ENCODE measurements around the gene SUSD2. TPM values are rescaled to one million over a fixed set of nuclear protein-coding genes. Genes with fewer than 3 reads are reported as not detected.
"Not testable (repeated sequence)": the region's sequence is repeated elsewhere in the genome, so short reads cannot be mapped to it uniquely, and the experiment has no call there.

Gene SUSD2
- polyA plus RNA-seq, 2 of the 4 experiments (the other 2 are of a cell fraction), result 12.7 to 51.9 TPM

DNA sequence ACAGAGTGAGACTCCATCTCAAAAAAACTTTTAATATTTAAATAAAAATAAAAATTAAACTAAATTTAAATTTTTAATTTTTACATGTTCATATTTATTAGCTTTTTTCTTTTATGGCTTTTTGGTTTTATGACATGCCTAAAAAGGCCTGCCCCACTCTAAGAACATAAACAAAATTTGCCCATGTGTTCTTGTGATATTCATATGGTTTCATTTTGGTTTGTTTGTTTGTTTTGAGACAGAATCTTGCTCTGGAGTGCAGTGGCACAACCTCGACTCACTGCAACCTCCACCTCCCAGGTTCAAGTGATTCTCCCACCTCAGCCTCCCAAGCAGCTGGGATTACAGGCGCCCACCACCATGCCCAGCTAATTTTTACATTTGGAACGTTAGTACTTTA is 27.7 kb downstream of the SUSD2 start:
- Histone ChIP-seq H3K4me1 (peaks cover 54% of the 10 kb centered on the region), H3K9me3 (no peaks in the 10 kb centered on the region; the same call in 2 of the 3 replicates), H3K4me3 (no peak overlapping the region), H3K27ac (peak overlapping the region; percentile 97 to 100), H3K4me2 (peak overlapping the region; percentile 69)
- ChIA-PET POLR2A (no interaction called here), CTCF (interaction anchor here (0.8 to 1.3 kb wide), 5 partner anchors 19 to 55 kb away, joined by 3 to 4 read pairs (median 3); no protein-coding TSS in a partner anchor)
- 60% methylated on average over 3 of the region's 3 CpGs for WGBS (ENCODE audit: missing lambda C conversion rate)
- FAIRE-seq (no peak), ATAC-seq (no peak), DNase-seq (ENCODE audit: low read depth in 1 of 2, low spot score in 1 of 2) (no peak)
- TF ChIP-seq, protein P1, sequence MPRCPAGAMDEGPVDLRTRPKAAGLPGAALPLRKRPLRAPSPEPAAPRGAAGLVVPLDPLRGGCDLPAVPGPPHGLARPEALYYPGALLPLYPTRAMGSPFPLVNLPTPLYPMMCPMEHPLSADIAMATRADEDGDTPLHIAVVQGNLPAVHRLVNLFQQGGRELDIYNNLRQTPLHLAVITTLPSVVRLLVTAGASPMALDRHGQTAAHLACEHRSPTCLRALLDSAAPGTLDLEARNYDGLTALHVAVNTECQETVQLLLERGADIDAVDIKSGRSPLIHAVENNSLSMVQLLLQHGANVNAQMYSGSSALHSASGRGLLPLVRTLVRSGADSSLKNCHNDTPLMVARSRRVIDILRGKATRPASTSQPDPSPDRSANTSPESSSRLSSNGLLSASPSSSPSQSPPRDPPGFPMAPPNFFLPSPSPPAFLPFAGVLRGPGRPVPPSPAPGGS (IDR thresholded peaks at IDR 0.05), result no peak
- TF ChIP-seq TFCP2L1 (CRISPR knock-in tag; IDR thresholded peaks at IDR 0.05), result no peak
- TF ChIP-seq CHD2 (IDR thresholded peaks at IDR 0.05; ENCODE audit: low read length, partially characterized antibody), result no peak
- TF ChIP-seq MYC (IDR thresholded peaks at IDR 0.05; ENCODE audit: borderline replicate concordance, low read length), result no peak

DNA sequence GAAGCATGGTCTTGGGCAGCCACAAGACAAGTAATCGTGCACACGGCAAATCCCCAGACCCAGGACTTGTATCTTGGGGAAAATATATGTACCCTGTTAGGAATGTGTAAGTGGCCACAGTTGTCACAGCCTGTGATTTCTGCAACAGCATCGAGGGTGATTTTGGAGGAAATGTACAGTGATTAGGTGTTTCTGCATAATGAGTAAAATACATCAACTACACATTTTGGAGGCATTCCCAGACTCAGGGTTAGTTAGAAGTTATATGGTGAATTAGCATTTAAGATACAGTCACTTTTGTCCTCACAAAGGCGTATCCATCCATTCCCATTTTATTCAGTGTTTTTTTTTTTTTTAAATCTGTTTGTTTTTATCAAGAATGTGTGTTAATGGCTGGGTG is 28.4 kb downstream of the SUSD2 start:
- CTCF ChIA-PET, result interaction anchor here (1.0 to 1.5 kb wide), 5 partner anchors 20 to 55 kb away, joined by 3 to 6 read pairs (median 3); no protein-coding TSS in a partner anchor
- TF ChIP-seq ZFP36 (IDR thresholded peaks at IDR 0.05; ENCODE audit: borderline replicate concordance, partially characterized antibody) (no peak), CBX2 (IDR thresholded peaks at IDR 0.05; ENCODE audit: borderline replicate concordance, low read depth) (no peak), BHLHE40 (IDR thresholded peaks at IDR 0.05; ENCODE audit: low read depth, low read length) (no peak), ZC3H11A (IDR thresholded peaks at IDR 0.05) (no peak), TFCP2L1 (CRISPR knock-in tag; IDR thresholded peaks at IDR 0.05) (no peak), RNF2 (IDR thresholded peaks at IDR 0.05; ENCODE audit: borderline replicate concordance, low read depth) (no peak), ZNF302 (CRISPR knock-in tag; IDR thresholded peaks at IDR 0.05) (no peak), FOXS1 (CRISPR knock-in tag; IDR thresholded peaks at IDR 0.05) (no peak)
- TF ChIP-seq, protein P2, sequence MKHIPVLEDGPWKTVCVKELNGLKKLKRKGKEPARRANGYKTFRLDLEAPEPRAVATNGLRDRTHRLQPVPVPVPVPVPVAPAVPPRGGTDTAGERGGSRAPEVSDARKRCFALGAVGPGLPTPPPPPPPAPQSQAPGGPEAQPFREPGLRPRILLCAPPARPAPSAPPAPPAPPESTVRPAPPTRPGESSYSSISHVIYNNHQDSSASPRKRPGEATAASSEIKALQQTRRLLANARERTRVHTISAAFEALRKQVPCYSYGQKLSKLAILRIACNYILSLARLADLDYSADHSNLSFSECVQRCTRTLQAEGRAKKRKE (CRISPR knock-in tag; IDR thresholded peaks at IDR 0.05; ENCODE audit: low read depth), result no peak
- TF ChIP-seq, protein P3, sequence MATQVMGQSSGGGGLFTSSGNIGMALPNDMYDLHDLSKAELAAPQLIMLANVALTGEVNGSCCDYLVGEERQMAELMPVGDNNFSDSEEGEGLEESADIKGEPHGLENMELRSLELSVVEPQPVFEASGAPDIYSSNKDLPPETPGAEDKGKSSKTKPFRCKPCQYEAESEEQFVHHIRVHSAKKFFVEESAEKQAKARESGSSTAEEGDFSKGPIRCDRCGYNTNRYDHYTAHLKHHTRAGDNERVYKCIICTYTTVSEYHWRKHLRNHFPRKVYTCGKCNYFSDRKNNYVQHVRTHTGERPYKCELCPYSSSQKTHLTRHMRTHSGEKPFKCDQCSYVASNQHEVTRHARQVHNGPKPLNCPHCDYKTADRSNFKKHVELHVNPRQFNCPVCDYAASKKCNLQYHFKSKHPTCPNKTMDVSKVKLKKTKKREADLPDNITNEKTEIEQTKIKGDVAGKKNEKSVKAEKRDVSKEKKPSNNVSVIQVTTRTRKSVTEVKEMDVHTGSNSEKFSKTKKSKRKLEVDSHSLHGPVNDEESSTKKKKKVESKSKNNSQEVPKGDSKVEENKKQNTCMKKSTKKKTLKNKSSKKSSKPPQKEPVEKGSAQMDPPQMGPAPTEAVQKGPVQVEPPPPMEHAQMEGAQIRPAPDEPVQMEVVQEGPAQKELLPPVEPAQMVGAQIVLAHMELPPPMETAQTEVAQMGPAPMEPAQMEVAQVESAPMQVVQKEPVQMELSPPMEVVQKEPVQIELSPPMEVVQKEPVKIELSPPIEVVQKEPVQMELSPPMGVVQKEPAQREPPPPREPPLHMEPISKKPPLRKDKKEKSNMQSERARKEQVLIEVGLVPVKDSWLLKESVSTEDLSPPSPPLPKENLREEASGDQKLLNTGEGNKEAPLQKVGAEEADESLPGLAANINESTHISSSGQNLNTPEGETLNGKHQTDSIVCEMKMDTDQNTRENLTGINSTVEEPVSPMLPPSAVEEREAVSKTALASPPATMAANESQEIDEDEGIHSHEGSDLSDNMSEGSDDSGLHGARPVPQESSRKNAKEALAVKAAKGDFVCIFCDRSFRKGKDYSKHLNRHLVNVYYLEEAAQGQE (IDR thresholded peaks at IDR 0.05), result no peak
- H3K4me2 ChIP-seq, result no peak overlapping the region
- POLR2A ChIA-PET, result no interaction called here
- 98% methylated on average over 4 of the region's 4 CpGs for WGBS (ENCODE audit: missing lambda C conversion rate)
- peak overlapping the region; percentile 97 to 100 for H3K27ac ChIP-seq
- no peaks in the 10 kb centered on the region for H3K9me3 ChIP-seq
- no peak for ATAC-seq
- H3K4me1 ChIP-seq, result peaks cover 56% of the 10 kb centered on the region
- DNase-seq (ENCODE audit: low read depth in 1 of 2, low spot score in 1 of 2), result no peak
- no peak overlapping the region for H3K4me3 ChIP-seq
- FAIRE-seq, result no peak

DNA sequence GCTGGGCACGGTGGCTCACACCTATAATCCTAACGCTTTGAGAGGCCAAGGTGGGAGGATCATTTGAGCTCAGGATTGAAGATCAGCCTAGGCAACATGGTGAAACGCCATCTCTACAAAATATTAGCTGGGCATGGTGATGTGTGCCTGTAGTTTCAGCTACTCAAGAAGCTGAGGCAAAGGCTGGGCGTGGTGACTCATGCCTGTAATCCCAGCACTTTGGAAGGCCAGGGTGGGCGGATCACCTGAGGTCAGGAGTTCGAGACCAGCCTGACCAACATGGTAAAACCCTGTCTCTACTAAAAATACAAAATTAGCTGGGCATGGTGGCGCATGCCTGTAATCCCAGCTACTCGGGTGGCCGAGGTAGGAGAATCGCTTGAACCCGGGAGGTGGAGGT is 29.1 kb downstream of the SUSD2 start:
- POLR2A ChIA-PET; DNase-seq (ENCODE audit: low read depth in 1 of 2, low spot score in 1 of 2); H3K4me3 ChIP-seq; H3K4me2 ChIP-seq; ATAC-seq; H3K9me3 ChIP-seq; FAIRE-seq; TF ChIP-seq FOSL2 (IDR thresholded peaks at IDR 0.05): not testable (repeated sequence)
- peaks cover 49% of the 10 kb centered on the region for H3K4me1 ChIP-seq
- 92% methylated on average over 11 of the region's 11 CpGs for WGBS (ENCODE audit: missing lambda C conversion rate)
- peak overlapping the region; percentile 97 to 100 for H3K27ac ChIP-seq
- CTCF ChIA-PET, result interaction anchor here (1.0 to 1.5 kb wide), 3 partner anchors 21 to 37 kb away, joined by 3 to 6 read pairs (median 4); no protein-coding TSS in a partner anchor
- TF ChIP-seq FOSL2 (CRISPR knock-in tag; IDR thresholded peaks at IDR 0.05), result peak; percentile 30; the same call in 1 of the 2 replicates

DNA sequence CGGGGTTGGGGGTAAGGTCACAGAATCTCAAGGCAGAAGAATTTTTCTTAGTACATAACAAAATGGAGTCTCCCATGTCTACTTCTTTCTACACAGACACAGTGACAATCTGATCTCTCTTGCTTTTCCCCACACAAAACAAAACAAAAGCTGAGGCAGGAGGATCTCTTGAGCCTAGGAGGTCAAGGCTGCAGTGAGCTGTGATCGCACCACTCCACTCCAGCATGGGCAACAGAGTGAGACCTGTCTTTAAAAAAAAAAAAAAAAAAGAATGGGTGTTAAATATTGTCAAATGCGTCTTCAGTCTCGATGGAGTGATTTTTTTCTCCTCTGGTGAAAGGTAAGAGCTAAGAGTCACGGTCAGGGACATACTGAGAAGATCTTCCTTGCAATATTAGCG is 30.4 kb downstream of the SUSD2 start:
- WGBS (ENCODE audit: missing lambda C conversion rate), result 74% methylated on average over 5 of the region's 6 CpGs
- ATAC-seq; H3K9me3 ChIP-seq; H3K4me2 ChIP-seq; FAIRE-seq; H3K4me3 ChIP-seq; DNase-seq (ENCODE audit: low read depth in 1 of 2, low spot score in 1 of 2); POLR2A ChIA-PET: not testable (repeated sequence)
- peak overlapping the region; percentile 62 to 82 for H3K27ac ChIP-seq
- peaks cover 36% of the 10 kb centered on the region for H3K4me1 ChIP-seq
- CTCF ChIA-PET, result interaction anchor here (0.7 kb wide), 1 partner anchor 22 kb away, joined by 3 read pairs; no protein-coding TSS in a partner anchor

DNA sequence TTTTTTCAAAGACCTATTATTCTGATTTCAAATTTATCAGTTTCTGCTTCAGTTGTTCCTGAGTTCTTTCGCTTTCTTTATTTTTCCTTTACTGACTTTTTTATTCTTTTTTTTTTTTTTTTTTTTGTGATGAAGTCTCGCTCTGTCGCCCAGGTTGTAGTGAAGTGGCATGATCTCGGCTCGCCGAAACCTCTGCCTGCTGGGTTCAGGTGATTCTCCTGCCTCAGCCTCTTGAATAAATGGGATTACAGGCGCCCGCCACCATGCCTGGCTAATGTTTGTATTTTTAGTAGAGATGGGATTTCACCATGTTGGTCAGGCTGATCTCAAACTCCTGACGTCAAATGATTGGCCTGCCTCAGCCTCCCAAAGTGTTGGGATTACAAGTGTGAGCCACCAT is 31.8 kb downstream of the SUSD2 start:
- ATAC-seq; H3K9me3 ChIP-seq; POLR2A ChIA-PET; DNase-seq (ENCODE audit: low read depth in 1 of 2, low spot score in 1 of 2); H3K4me3 ChIP-seq; H3K4me2 ChIP-seq; FAIRE-seq: not testable (repeated sequence)
- 85% methylated on average over 9 of the region's 9 CpGs for WGBS (ENCODE audit: missing lambda C conversion rate)
- peaks cover 26% of the 10 kb centered on the region for H3K4me1 ChIP-seq
- H3K27ac ChIP-seq, result peak overlapping the region in 1 of 2 experiments; percentile 81; a peak in 4 of 6 replicates
- CTCF ChIA-PET, result interaction anchor here (0.7 kb wide), 1 partner anchor 18 kb away, joined by 3 read pairs; no protein-coding TSS in a partner anchor

All from A549 (cell line).